GM10248 (cell line): ENCODE measurements around the gene EHMT2.
A peak's percentile ranks its signal among the peaks of the same experiment; 100 is the strongest.

Experiments
- CTCF ChIA-PET: fragments of 300-600 bp; sonication (Branson Sonifier 250); formaldehyde crosslinking; extraction: SDS; loops from one replicate; lab custom pipeline; 2021; ENCODE audit warnings: antibody characterized with exemption; lab: Yijun Ruan, JAX
- POLR2A ChIA-PET: fragments of 350-650 bp; sonication (Branson Sonifier 250); formaldehyde crosslinking; extraction: SDS; loops from one replicate; lab custom pipeline; 2020; ENCODE audit warnings: antibody characterized with exemption; lab: Yijun Ruan, JAX
- DNase-seq: peaks from one replicate; pipeline ENCODE4 v3.0.0; 2012; ENCODE audit errors: extremely low spot score
- CTCF ChIP-seq: IDR thresholded peaks from 2 replicates; pipeline ENCODE4 v1.5.1; 2012; ENCODE audit warnings: mild to moderate bottlenecking, low read depth; ENCODE audit errors: extremely low read depth, missing control alignments, control extremely low read depth

EHMT2 gene

GRCh38 chr6:31901415-31901952, 4.0 kb upstream of the EHMT2 start:
- no peak for TF ChIP-seq CTCF
- ChIA-PET CTCF (interaction anchor here (1.4 kb wide), 1 partner anchor 18 kb away, joined by 3 read pairs; no protein-coding TSS in a partner anchor), POLR2A (no interaction called here)
- peak; percentile 77 for DNase-seq

GRCh38 chr6:31900917-31901414, 3.5 kb upstream of the EHMT2 start:
- no peak for DNase-seq
- ChIA-PET POLR2A (no interaction called here), CTCF (no interaction called here)
- no peak for TF ChIP-seq CTCF

GRCh38 chr6:31899882-31900722, 2.6 kb upstream of the EHMT2 start:
- no peak for DNase-seq
- TF ChIP-seq CTCF = no peak
- ChIA-PET CTCF (no interaction called here), POLR2A (interaction anchor here (0.6 kb wide), 1 partner anchor 18 kb away, joined by 8 read pairs; no protein-coding TSS in a partner anchor)

GRCh38 chr6:31899215-31899614, 1.7 kb upstream of the EHMT2 start:
- ChIA-PET POLR2A (no interaction called here), CTCF (interaction anchor here (1.2 to 1.6 kb wide), 3 partner anchors 10 to 348 kb away, joined by 3 to 5 read pairs (median 4); no protein-coding TSS in a partner anchor)
- no peak for TF ChIP-seq CTCF
- DNase-seq = no peak

- no peak for DNase-seq
- ChIA-PET POLR2A (interaction anchor here (0.7 to 2.1 kb wide), 3 partner anchors 36 to 908 kb away, joined by 3 to 9 read pairs (median 5); partner anchors contain the start of genes ABHD16A and NEU1), CTCF (interaction anchor here (0.9 to 1.6 kb wide), 5 partner anchors 9 to 347 kb away, joined by 3 to 5 read pairs (median 3); no protein-coding TSS in a partner anchor)
- TF ChIP-seq CTCF = no peak
These were observed 999 bp upstream of the EHMT2 start for GRCh38 chr6:31898383-31899011.
